DMS53 (cell line): ENCODE measurements around the gene STAP2.
"Not testable (repeated sequence)": the region's sequence is repeated elsewhere in the genome, so short reads cannot be mapped to it uniquely, and the experiment has no call there.

Experiments
- DNase-seq: peaks from one replicate; lab custom pipeline; 2025; lab: John Stamatoyannopoulos, UW

The STAP2 gene

GRCh38 chr19:4357921-4358326 is 19.3 kb upstream of the STAP2 start:
- DNase-seq: no peak

GRCh38 chr19:4357095-4357797 is 18.6 kb upstream of the STAP2 start:
- DNase-seq: no peak

- no peak for DNase-seq
Observed at GRCh38 chr19:4354897-4355296, 16.3 kb upstream of the STAP2 start.

GRCh38 chr19:4354282-4354681 is 15.7 kb upstream of the STAP2 start:
- no peak for DNase-seq

- peak; percentile 62 for DNase-seq
Observed at GRCh38 chr19:4352701-4353121, 14.1 kb upstream of the STAP2 start.

- DNase-seq: no peak
Observed at GRCh38 chr19:4350726-4351125, 12.1 kb upstream of the STAP2 start.

- no peak for DNase-seq
Observed at GRCh38 chr19:4350111-4350510, 11.5 kb upstream of the STAP2 start.

GRCh38 chr19:4349225-4349624 is 10.6 kb upstream of the STAP2 start:
- DNase-seq: not testable (repeated sequence)

GRCh38 chr19:4347521-4347920 is 8.9 kb upstream of the STAP2 start:
- DNase-seq: no peak

- DNase-seq: no peak
Observed at GRCh38 chr19:4346020-4346383, 7.4 kb upstream of the STAP2 start.

GRCh38 chr19:4345342-4346019 is 6.9 kb upstream of the STAP2 start:
- DNase-seq: no peak

GRCh38 chr19:4343370-4344307 is 5.0 kb upstream of the STAP2 start, which contains the start of gene MPND:
TSS of gene MPND (plus strand) at chr19:4343562. CDS start at chr19:4343594, 32 bp downstream.
- peak; percentile 90 for DNase-seq

GRCh38 chr19:4342615-4343369 is 4.2 kb upstream of the STAP2 start:
- DNase-seq: peak; percentile 99

GRCh38 chr19:4342314-4342614 is 3.6 kb upstream of the STAP2 start:
- DNase-seq: no peak

GRCh38 chr19:4337906-4338440 is 654 bp downstream of the STAP2 start:
- DNase-seq: peak; percentile 70

- no peak for DNase-seq
Observed at GRCh38 chr19:4334929-4335570, 3.6 kb downstream of the STAP2 start.

GRCh38 chr19:4329858-4330257 is 8.8 kb downstream of the STAP2 start:
- DNase-seq: no peak

- DNase-seq: peak; percentile 56
Observed at GRCh38 chr19:4328991-4329681, 9.5 kb downstream of the STAP2 start.

GRCh38 chr19:4328243-4328990 is 10.2 kb downstream of the STAP2 start:
- peak; percentile 97 for DNase-seq

GRCh38 chr19:4327877-4328242 is 10.8 kb downstream of the STAP2 start:
- DNase-seq: peak; percentile 85
